Heart left ventricle (tissue), 16 donors: ENCODE data around the gene NPPA. TPM values are rescaled to one million over a fixed set of nuclear protein-coding genes. Genes with fewer than 3 reads are reported as not detected.

ENCODE experiments used
- ATAC-seq, 4 donors: fragments of 200-7000 bp; cut with Tn5 transposase; one replicate each; pipeline ENCODE4 v1.9.1; 2020 to 2022; ENCODE audit warnings: moderate library complexity in 4 of 4, mild to moderate bottlenecking in 3 of 4, moderate number of reproducible peaks in 1 of 4
- DNase-seq, 5 donors: peaks; one replicate each; pipeline ENCODE4 v3.0.0-alpha.2; 2020
- H3K27ac ChIP-seq, 12 donors: fragments of 200-600 bp; sonication (generic) in 4 of 12; one replicate each; pipeline versions ENCODE4 v1.5.0 to v1.8.0; 2016 to 2022; ENCODE audit warnings: mild to moderate bottlenecking in 2 of 12
- H3K27me3 ChIP-seq, 9 donors: fragments of 200-600 bp; sonication (generic) in 2 of 9; one replicate each; pipeline versions ENCODE4 v1.5.1 to v1.8.0; 2016 to 2022; ENCODE audit warnings: mild to moderate bottlenecking in 3 of 9
- H3K36me3 ChIP-seq, 9 donors: fragments of 200-600 bp; sonication (generic) in 2 of 9; one replicate each; pipeline versions ENCODE4 v1.5.0 to v1.8.0; 2018 to 2022; ENCODE audit warnings: mild to moderate bottlenecking in 2 of 9
- H3K4me1 ChIP-seq, 12 donors: fragments of 200-600 bp; sonication (generic) in 4 of 12; one replicate each; pipeline versions ENCODE4 v1.5.0 to v1.8.0; 2016 to 2022; ENCODE audit warnings: mild to moderate bottlenecking in 3 of 12
- H3K4me3 ChIP-seq, 12 donors: fragments of 200-600 bp; sonication (generic) in 4 of 12; one replicate each; pipeline versions ENCODE4 v1.5.0 to v1.8.0; 2017 to 2022; ENCODE audit warnings: mild to moderate bottlenecking in 9 of 12, moderate library complexity in 4 of 12
- H3K9me3 ChIP-seq, 12 donors: fragments of 200-600 bp; sonication (generic) in 4 of 12; one replicate each; pipeline versions ENCODE4 v1.5.0 to v1.8.0; 2016 to 2022; ENCODE audit warnings: mild to moderate bottlenecking in 1 of 12
- POLR2A ChIP-seq, 2 donors: fragments of 450-650 bp; IDR thresholded peaks; one replicate each; pipeline ENCODE4 v1.6.1; 2017; ENCODE audit warnings: antibody characterized with exemption in 2 of 2, mild to moderate bottlenecking in 2 of 2, moderate library complexity in 2 of 2
- WGBS, 4 donors: extraction: QIAGEN DNeasy Blood & Tissue Kit in 2 of 4; methylation state at CpG; one replicate each; pipeline versions ENCODE4 v1.1.5 to v1.1.7; 2013 to 2018; 5-methylcytosine and 5-hydroxymethylcytosine counted together
- intact Hi-C, 10 donors: fragments of 100-400 bp; cut with DNase I; formaldehyde crosslinking; loops; one replicate each; pipeline versions ENCODE4 v1.11.1 to v1.14.2; 2022
- polyA plus RNA-seq, 2 donors: library from polyadenylated mRNA; stranded (reverse); fragments of 200-250 nt; gene quantifications; one replicate each; pipeline ENCODE4 v1.2.3, GENCODE V29; 2013
- total RNA-seq, 9 donors: library from RNA; depleted of rRNA in 2 of 9; stranded (reverse); fragments of >200 nt in 2 of 9; fragmentation: NEBNext Ultra II Directional in 3 of 9; extraction: Animal tissue kit (Norgen Biotek cat#: 25700) in 3 of 9; gene quantifications; one replicate each; pipeline versions ENCODE4 v1.1.0 to v1.2.4, GENCODE V29; 2016 to 2023
- TF ChIP-seq, protein P1 (sequence below), 12 donors: fragments of 200-600 bp; sonication (generic) in 4 of 12; IDR thresholded peaks; one replicate each; pipeline versions ENCODE4 v1.5.0 to v1.8.0; 2018 to 2022; ENCODE audit warnings: antibody characterized with exemption in 12 of 12, mild to moderate bottlenecking in 5 of 12
- donor health status: ischemic (EF 13 %, LVEDD 7.1; RV severe dilation, severe dysfunction).
- donor health status: healthy with polysubstance abuse.
- donor health status: DM: no; HTN: yes; CAD: no.
- donor health status: DM: no; HTN: no; CAD: no.
- donor health status: ischemic (EF 25% LVEDD 6.9; RV normal size, moderate dysfunction).
- donor health status: ischemic (EF 25% LVEDD 5.7; RV mildly dilated, moderate dysfunction).
- donor health status: healthy.
- donor health status: DM: yes; HTN: yes; CAD: no.
- donor health status: ischemic (EF 35%, LVEDD 5.7; RV mildly dilated, moderate dysfunction).
- donor health status: nonischemic (EF 11% LVEDD 7.7; RV severe dilation, severe dysfunction).
- donor health status: DM: yes; HTN: yes; CAD: no.
- donor health status: PGD.
- donor health status: ischemic (EF 29% LVEDD 5.4; RV normal size, mild dysfunction).
- donor health status: nonischemic (EF 23%, LVEDD 6.1; RV moderate dilation, normal function).

Gene NPPA
- total and polyA plus RNA-seq, 11 donors = 59.9 to 3,156 (median 279) TPM

DNA sequence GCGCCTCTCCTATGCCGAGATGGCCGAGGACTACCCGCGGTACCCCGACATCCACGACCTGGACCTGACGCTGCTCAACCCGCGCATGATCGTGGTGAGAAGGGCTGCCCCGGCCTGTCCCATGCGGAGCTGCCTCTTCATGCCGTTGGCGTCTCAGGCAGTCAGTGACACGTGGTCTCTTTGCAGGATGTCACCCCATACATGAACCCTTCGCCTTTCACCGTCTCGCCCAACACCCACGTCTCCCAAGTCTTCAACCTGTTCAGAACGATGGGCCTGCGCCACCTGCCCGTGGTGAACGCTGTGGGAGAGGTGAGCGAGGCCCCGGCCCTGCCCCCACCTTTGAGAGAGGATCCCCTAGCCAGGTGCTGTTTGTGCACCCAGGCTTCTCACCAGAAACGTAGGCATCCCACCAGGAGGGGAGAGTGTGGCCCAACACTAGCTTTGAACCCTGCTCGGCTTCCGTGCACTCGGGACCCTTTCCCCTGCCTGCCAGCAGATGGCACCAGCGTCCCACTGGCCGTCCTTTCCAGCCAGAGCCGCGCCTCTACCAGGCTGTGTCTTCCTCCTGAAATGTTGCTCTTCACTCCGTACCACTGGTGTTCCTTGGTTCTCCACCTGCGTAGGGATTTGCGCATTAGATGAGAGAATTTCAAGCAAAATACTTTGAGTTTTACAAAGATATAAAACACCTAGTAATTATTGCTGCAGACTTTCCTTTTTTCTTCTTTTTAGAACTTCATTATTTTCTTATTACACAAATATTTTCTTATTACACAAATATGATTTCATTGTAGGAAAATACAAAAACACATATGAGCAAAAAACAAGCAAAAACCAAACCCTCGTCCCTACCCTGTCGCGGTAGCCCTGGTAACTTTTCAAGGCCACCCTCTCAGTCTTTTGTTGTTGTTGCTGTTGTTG lies 9.0 kb downstream of the NPPA start:
- DNase-seq = peak; percentile 67 to 89 (median 76)
- 62 to 67% (median 65%) methylated on average over 31 to 40 of the region's 40 CpGs for WGBS, 4 donors
- Histone ChIP-seq H3K27me3 (no peaks in the 10 kb centered on the region), H3K4me1 (peaks cover 0 to 37% (median 17%) of the 10 kb centered on the region in 12 donors), H3K36me3 (peaks cover 10 to 100% (median 94%) of the 10 kb centered on the region in 9 donors), H3K9me3 (no peaks in the 10 kb centered on the region), H3K4me3 (no peak overlapping the region), H3K27ac (peak overlapping the region in 2 of 12 donors; percentile 57 to 68)
- intact Hi-C loops = loop anchor here (1.0 to 10.0 kb wide), 9 partner anchors 56 to 194 kb away; no protein-coding TSS in a partner anchor
- no peak for TF ChIP-seq POLR2A (IDR thresholded peaks at IDR 0.05)
- TF ChIP-seq, protein P1, sequence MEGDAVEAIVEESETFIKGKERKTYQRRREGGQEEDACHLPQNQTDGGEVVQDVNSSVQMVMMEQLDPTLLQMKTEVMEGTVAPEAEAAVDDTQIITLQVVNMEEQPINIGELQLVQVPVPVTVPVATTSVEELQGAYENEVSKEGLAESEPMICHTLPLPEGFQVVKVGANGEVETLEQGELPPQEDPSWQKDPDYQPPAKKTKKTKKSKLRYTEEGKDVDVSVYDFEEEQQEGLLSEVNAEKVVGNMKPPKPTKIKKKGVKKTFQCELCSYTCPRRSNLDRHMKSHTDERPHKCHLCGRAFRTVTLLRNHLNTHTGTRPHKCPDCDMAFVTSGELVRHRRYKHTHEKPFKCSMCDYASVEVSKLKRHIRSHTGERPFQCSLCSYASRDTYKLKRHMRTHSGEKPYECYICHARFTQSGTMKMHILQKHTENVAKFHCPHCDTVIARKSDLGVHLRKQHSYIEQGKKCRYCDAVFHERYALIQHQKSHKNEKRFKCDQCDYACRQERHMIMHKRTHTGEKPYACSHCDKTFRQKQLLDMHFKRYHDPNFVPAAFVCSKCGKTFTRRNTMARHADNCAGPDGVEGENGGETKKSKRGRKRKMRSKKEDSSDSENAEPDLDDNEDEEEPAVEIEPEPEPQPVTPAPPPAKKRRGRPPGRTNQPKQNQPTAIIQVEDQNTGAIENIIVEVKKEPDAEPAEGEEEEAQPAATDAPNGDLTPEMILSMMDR (IDR thresholded peaks at IDR 0.05) = peak; percentile 95 to 100 (median 98)
- ATAC-seq = peak; percentile 46 to 80 (median 72)

DNA sequence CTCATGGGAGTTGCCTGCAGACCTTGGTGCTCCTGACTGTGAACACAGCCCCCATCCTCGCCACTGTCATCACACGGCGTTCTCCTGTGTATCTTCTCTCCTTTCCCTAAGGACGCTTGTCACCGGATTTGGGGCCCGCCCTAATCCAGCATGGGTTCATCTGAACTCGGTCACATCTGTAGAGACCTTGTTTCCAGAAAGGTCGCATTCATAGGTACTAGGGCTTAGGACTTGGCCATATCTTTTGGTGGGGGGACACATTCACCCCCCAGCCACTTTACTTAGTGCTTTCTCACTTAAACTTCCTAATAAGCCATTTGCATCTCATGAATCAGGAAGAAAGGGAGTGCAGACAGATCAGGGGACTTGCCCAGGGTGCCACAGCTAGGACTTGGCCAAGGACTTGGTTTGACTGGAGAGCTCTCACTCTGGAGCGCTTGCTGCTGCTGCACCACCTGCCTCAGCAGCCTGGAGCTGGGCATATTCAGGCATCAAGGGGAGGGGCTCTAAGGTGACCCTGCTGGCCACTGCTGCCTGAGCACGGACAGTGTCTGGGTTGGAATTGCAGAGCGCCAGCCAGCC lies 9.7 kb downstream of the NPPA start:
- H3K36me3 ChIP-seq = peaks cover 10 to 100% (median 97%) of the 10 kb centered on the region in 9 donors

DNA sequence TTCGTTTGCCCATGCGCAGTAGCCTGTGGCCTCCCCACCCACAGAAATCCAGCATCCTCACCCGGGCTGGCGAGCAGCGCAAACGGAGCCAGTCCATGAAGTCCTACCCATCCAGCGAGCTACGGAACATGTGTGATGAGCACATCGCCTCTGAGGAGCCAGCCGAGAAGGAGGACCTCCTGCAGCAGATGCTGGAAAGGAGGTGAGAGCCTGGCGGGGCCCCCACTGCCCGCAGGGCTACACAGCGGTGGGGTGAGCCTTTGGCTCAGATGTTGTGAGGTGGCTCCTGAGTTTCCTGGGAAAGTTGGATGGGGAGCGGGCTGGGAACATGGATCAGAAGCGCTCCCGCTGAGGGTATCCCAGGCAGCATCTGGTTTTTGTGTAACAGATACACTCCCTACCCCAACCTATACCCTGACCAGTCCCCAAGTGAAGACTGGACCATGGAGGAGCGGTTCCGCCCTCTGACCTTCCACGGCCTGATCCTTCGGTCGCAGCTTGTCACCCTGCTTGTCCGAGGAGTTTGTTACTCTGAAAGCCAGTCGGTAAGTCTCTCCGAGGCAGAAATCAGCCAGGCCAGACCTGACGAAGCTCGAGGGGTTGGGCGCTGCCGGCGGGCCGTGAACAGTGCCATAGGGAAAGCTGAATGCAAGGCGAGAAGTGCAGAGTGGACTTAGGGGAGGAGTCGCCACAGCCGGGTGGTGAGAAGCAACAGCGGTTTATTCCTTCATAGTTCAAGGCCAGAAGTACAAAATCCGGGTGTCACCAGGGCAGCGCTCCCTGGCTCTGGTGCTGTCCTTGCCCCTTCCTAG lies 10.4 kb downstream of the NPPA start:
- intact Hi-C loops = loop anchor here in 9 of 10 donors (5.0 to 10.0 kb wide), 4 partner anchors 70 to 195 kb away; no protein-coding TSS in a partner anchor
- no peak overlapping the region for H3K4me3 ChIP-seq
- ATAC-seq (no peak), DNase-seq (no peak)
- no peak overlapping the region for H3K27ac ChIP-seq
- WGBS, 4 donors = 89 to 90% (median 89%) methylated on average over 33 to 36 of the region's 36 CpGs
- no peaks in the 10 kb centered on the region for H3K9me3 ChIP-seq
- peaks cover 10 to 100% (median 98%) of the 10 kb centered on the region in 9 donors for H3K36me3 ChIP-seq
- H3K4me1 ChIP-seq = peaks cover 0 to 27% (median 11%) of the 10 kb centered on the region in 12 donors
- TF ChIP-seq, protein P1 (IDR thresholded peaks at IDR 0.05) = no peak
- no peak for TF ChIP-seq POLR2A (IDR thresholded peaks at IDR 0.05)
- no peaks in the 10 kb centered on the region for H3K27me3 ChIP-seq

More for the DNA sequence above, 9.7 kb downstream of the NPPA start:
- intact Hi-C loops = loop anchor here (1.0 to 10.0 kb wide), 9 partner anchors 56 to 194 kb away; no protein-coding TSS in a partner anchor
- H3K4me1 ChIP-seq = peaks cover 0 to 34% (median 17%) of the 10 kb centered on the region in 12 donors
- 80 to 89% (median 86%) methylated on average over 10 to 11 of the region's 11 CpGs for WGBS, 4 donors
- DNase-seq (no peak), ATAC-seq (no peak)
- no peaks in the 10 kb centered on the region for H3K27me3 ChIP-seq
- H3K27ac ChIP-seq = no peak overlapping the region
- H3K4me3 ChIP-seq = no peak overlapping the region
- TF ChIP-seq, protein P1 (IDR thresholded peaks at IDR 0.05) = no peak
- no peak for TF ChIP-seq POLR2A (IDR thresholded peaks at IDR 0.05)
- H3K9me3 ChIP-seq = no peaks in the 10 kb centered on the region
